MCF 10A (cell line): ENCODE results near the gene BARX2. TPM values are rescaled to one million over a fixed set of nuclear protein-coding genes. Genes with fewer than 3 reads are reported as not detected.

Experiments
- BruUV-seq: library from RNA; stranded (reverse); fragments of 400-500 nt; replicated peaks from 2 replicates; lab custom pipeline; 2021; lab: Mats Ljungman, UMichigan
- CTCF ChIA-PET: fragments of 300-600 bp; sonication (Branson Sonifier 250); formaldehyde crosslinking; extraction: SDS; loops from one replicate; lab custom pipeline; 2021; ENCODE audit warnings: antibody characterized with exemption, inconsistent platforms; lab: Yijun Ruan, JAX
- POLR2A ChIA-PET: fragments of 300-600, 350-650 bp; sonication (Branson Sonifier 250); formaldehyde crosslinking; extraction: SDS; loops from one replicate; lab custom pipeline; 2020; ENCODE audit warnings: antibody characterized with exemption, inconsistent platforms; lab: Yijun Ruan, JAX
- DNase-seq: peaks from one replicate; pipeline ENCODE4 v3.0.0-alpha.2; 2018; ENCODE audit not compliant: unreplicated experiment
- H3K27ac Mint-ChIP-seq: one replicate; pipeline ENCODE4 v1.8.0; 2022; ENCODE audit warnings: mild to moderate bottlenecking, low read depth, mixed read lengths; ENCODE audit not compliant: unreplicated experiment
- H3K27me3 Mint-ChIP-seq: one replicate; pipeline ENCODE4 v1.8.0; 2022; ENCODE audit warnings: mixed read lengths; ENCODE audit not compliant: insufficient read depth, unreplicated experiment
- H3K36me3 Mint-ChIP-seq: one replicate; pipeline ENCODE4 v1.8.0; 2022; ENCODE audit warnings: mild to moderate bottlenecking, moderate library complexity, mixed read lengths; ENCODE audit not compliant: insufficient read depth, unreplicated experiment
- H3K4me1 Mint-ChIP-seq: one replicate; pipeline ENCODE4 v1.8.0; 2022; ENCODE audit warnings: mixed read lengths; ENCODE audit not compliant: insufficient read depth, unreplicated experiment
- H3K4me3 Mint-ChIP-seq: one replicate; pipeline ENCODE4 v1.8.0; 2022; ENCODE audit warnings: mild to moderate bottlenecking, moderate library complexity, mixed read lengths; ENCODE audit not compliant: unreplicated experiment
- H3K9me3 Mint-ChIP-seq: one replicate; pipeline ENCODE4 v1.8.0; 2022; ENCODE audit warnings: mixed read lengths; ENCODE audit not compliant: unreplicated experiment
- intact Hi-C: fragments of 100-400 bp; cut with micrococcal nuclease; formaldehyde crosslinking; loops from 2 replicates; pipeline ENCODE4 v1.14.1; 2022
- total RNA-seq: library from RNA; stranded (reverse); gene quantifications from 2 replicates; pipeline ENCODE4 v1.2.3, GENCODE V29; 2022
- TF ChIP-seq, protein P1 (sequence below): fragments of 200-600 bp; IDR thresholded peaks from one replicate; pipeline ENCODE4 v1.8.0; 2022; ENCODE audit warnings: antibody characterized with exemption, mild to moderate bottlenecking; ENCODE audit not compliant: unreplicated experiment

The BARX2 gene
- total RNA-seq, 1 experiment from 2014 or later = not detected

DNA sequence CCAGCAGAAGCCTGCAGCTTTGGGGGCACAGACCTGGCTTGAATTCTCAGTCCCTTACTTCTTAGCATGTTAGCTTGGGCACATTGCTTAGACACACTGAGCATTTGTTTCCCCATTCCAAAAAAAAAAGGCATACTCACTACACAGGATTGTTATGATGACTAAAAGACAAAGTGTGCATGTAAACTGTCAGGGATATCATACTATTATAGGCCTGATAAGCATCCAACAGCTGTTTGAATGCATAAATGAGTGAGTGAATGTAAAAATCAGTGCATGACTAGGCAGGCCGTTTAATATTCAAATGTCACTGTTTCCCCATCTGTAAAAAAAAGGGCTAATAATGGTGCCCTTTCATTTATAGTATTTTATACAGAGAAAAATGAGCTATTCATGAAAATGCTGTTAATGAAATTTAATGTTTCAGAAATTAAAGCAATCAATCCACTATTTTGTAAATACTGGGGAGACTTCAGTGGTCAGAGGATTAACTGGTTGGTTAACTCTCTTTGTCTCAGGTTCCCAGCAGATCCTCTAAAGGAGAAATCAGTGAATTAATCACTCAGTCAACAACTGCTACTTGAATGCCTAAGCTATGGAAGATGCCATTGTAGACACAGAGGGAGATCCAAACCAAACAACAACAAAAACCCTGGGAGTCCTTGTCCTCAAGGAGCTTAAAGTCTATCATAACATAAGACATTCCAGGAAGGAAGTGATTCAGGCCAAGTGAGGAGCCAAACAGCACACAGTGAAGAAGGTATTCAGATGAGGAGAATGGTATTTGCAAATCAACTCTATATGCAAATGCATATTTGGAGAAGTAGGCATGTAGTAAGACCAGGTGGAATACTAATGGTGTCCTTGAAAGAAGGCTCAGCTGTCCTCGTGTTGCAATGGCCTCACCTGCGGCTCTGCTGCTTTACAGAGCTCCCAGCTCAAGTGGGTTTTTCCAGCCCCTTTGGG, 26.8 kb downstream of the BARX2 start:
- DNase-seq = no peak
- BruUV-seq = no TSS peak
- POLR2A ChIA-PET = interaction anchor here (1.0 kb wide), 2 partner anchors 22 to 28 kb away, joined by 3 to 5 read pairs; no protein-coding TSS in a partner anchor
- Mint-ChIP-seq H3K9me3 (no peaks in the 10 kb centered on the region), H3K4me1 (no peaks in the 10 kb centered on the region), H3K27ac (no peak overlapping the region), H3K27me3 (peaks cover 28% of the 10 kb centered on the region), H3K36me3 (peaks cover 6% of the 10 kb centered on the region), H3K4me3 (no peak overlapping the region)
- intact Hi-C loops = no loop called here
- TF ChIP-seq, protein P1, sequence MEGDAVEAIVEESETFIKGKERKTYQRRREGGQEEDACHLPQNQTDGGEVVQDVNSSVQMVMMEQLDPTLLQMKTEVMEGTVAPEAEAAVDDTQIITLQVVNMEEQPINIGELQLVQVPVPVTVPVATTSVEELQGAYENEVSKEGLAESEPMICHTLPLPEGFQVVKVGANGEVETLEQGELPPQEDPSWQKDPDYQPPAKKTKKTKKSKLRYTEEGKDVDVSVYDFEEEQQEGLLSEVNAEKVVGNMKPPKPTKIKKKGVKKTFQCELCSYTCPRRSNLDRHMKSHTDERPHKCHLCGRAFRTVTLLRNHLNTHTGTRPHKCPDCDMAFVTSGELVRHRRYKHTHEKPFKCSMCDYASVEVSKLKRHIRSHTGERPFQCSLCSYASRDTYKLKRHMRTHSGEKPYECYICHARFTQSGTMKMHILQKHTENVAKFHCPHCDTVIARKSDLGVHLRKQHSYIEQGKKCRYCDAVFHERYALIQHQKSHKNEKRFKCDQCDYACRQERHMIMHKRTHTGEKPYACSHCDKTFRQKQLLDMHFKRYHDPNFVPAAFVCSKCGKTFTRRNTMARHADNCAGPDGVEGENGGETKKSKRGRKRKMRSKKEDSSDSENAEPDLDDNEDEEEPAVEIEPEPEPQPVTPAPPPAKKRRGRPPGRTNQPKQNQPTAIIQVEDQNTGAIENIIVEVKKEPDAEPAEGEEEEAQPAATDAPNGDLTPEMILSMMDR = no peak
- CTCF ChIA-PET = interaction anchor here (0.5 to 1.2 kb wide), 2 partner anchors 11 to 834 kb away, joined by 3 to 4 read pairs; no protein-coding TSS in a partner anchor

DNA sequence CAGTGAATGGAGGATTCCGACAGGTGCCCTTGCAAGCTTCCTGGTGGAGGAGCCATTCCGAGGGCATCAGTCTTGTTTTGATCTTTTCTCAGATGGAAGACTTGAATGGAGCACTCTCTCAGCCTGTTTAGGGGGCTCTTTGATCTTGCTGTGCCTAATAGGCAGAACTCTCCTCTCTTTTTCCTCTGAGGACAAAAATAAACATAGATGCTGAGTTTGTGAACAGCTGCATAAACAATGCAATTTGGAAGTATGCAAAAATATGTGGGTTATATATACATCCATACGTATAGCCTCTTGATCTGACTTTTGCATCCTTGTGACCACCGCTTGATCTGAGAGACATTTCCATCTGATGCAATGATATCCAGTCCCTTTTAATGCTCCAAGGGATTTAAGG, 29.1 kb downstream of the BARX2 start:
- no peak overlapping the region for H3K4me3 Mint-ChIP-seq
- POLR2A ChIA-PET = interaction anchor here (0.6 kb wide), 1 partner anchor 253 kb away, joined by 3 read pairs; no protein-coding TSS in a partner anchor
- BruUV-seq = no TSS peak
- intact Hi-C loops = no loop called here
- no peak for DNase-seq
- no peak overlapping the region for H3K27ac Mint-ChIP-seq
- CTCF ChIA-PET = interaction anchor here (0.6 to 0.7 kb wide), 2 partner anchors 321 to 344 kb away, joined by 4 read pairs; no protein-coding TSS in a partner anchor
- H3K36me3 Mint-ChIP-seq = peaks cover 6% of the 10 kb centered on the region
- TF ChIP-seq, protein P1 = no peak
- peaks cover 36% of the 10 kb centered on the region for H3K27me3 Mint-ChIP-seq
- H3K4me1 Mint-ChIP-seq = no peaks in the 10 kb centered on the region
- H3K9me3 Mint-ChIP-seq = no peaks in the 10 kb centered on the region

DNA sequence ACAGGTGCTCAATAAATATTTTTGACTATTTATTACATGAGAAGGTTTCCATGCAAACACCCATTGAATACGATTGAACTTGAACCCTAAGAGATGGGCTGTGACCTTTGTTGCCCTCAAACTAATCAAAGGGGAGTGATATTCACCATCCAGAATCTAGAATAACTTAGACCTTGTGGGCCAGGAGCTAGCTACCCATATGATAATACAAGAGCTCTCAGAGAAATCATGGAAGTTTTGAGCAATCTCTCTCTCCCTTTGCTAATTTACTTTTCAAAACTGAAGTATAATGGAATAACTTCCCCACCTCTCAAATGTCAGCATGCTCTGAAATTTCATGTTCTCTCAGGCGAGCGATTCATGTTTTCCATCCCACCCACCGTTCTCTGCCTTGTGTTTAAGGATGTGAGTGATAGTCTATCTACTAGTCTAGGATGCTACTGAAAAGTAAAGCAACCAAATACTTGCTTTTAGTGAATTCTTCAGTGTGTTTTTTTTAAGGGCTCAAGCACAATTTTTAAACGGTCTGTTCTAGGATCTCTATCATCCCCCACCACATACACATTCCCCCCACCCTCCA, 33.3 kb downstream of the BARX2 start:
- TF ChIP-seq, protein P1 = no peak
- Mint-ChIP-seq H3K4me3 (no peak overlapping the region), H3K27me3 (peaks cover 36% of the 10 kb centered on the region), H3K9me3 (no peaks in the 10 kb centered on the region), H3K36me3 (no peaks in the 10 kb centered on the region), H3K4me1 (no peaks in the 10 kb centered on the region), H3K27ac (no peak overlapping the region)
- no TSS peak for BruUV-seq
- DNase-seq = no peak
- POLR2A ChIA-PET = interaction anchor here (1.2 kb wide), 1 partner anchor 53 kb away, joined by 4 read pairs; no protein-coding TSS in a partner anchor
- CTCF ChIA-PET = interaction anchor here (1.0 to 1.2 kb wide), 2 partner anchors 32 to 34 kb away, joined by 3 to 5 read pairs; partner anchors contain the start of gene BARX2
- intact Hi-C loops = no loop called here
